Smooth muscle cell (in vitro differentiated cells): ENCODE results near the gene FSTL3. TPM values are rescaled to one million over a fixed set of nuclear protein-coding genes. Genes with fewer than 3 reads are reported as not detected.

Experiments
- DNase-seq: peaks from one replicate; lab custom pipeline; 2025; ENCODE audit not compliant: unreplicated experiment; lab: John Stamatoyannopoulos, UW
- H2AFZ ChIP-seq: fragments of 200-600 bp; sonication (generic); 2 replicates; pipeline ENCODE4 v1.6.0; 2016; ENCODE audit warnings: antibody characterized with exemption, low read depth, mild to moderate bottlenecking
- H3F3A ChIP-seq: fragments of 200-600 bp; sonication (generic); 2 replicates; pipeline ENCODE4 v1.6.0; 2017; ENCODE audit warnings: antibody characterized with exemption, low read depth
- H3K27ac ChIP-seq: fragments of 200-600 bp; sonication (generic); 2 replicates; pipeline ENCODE4 v1.5.1; 2016; ENCODE audit warnings: low read depth, mild to moderate bottlenecking
- H3K27me3 ChIP-seq: fragments of 200-600 bp; sonication (generic); 2 replicates; pipeline ENCODE4 v1.6.1; 2016; ENCODE audit warnings: low read depth, mild to moderate bottlenecking
- H3K36me3 ChIP-seq: fragments of 200-600 bp; sonication (generic); 2 replicates; pipeline ENCODE4 v1.5.1; 2016; ENCODE audit warnings: low read depth
- H3K4me1 ChIP-seq: fragments of 200-600 bp; sonication (generic); 2 replicates; pipeline ENCODE4 v1.5.1; 2016; ENCODE audit warnings: low read depth
- H3K4me2 ChIP-seq: fragments of 200-600 bp; sonication (generic); 2 replicates; pipeline ENCODE4 v1.6.0; 2016; ENCODE audit warnings: mild to moderate bottlenecking
- H3K4me3 ChIP-seq: fragments of 200-600 bp; sonication (generic); 2 replicates; pipeline ENCODE4 v1.5.1; 2016; ENCODE audit warnings: mild to moderate bottlenecking
- H3K79me2 ChIP-seq: fragments of 200-600 bp; sonication (generic); 2 replicates; pipeline ENCODE4 v1.6.0; 2016; ENCODE audit warnings: low read depth, mild to moderate bottlenecking
- H3K9ac ChIP-seq: fragments of 200-600 bp; sonication (generic); 2 replicates; pipeline ENCODE4 v1.6.0; 2016; ENCODE audit warnings: low read depth
- H3K9me3 ChIP-seq: fragments of 200-600 bp; sonication (generic); replicated peaks from 2 replicates; pipeline ENCODE4 v1.5.1; 2016; ENCODE audit warnings: low read depth
- H4K20me1 ChIP-seq: fragments of 200-600 bp; sonication (generic); 2 replicates; pipeline ENCODE4 v1.6.0; 2016; ENCODE audit warnings: low read depth
- WGBS: methylation state at CpG from one replicate; pipeline ENCODE4 v1.1.7; 2016; ENCODE audit warnings: low lambda C conversion rate; 5-methylcytosine and 5-hydroxymethylcytosine counted together
- polyA plus RNA-seq: library from polyadenylated mRNA; unstranded; fragments of >200 nt; fragmentation: Nextera tagmentation; extraction: Ambion mirVana; gene quantifications from 2 replicates; pipeline ENCODE4 v1.2.1, GENCODE V29; 2016
- total RNA-seq: library from RNA; depleted of rRNA; stranded (reverse); fragments of >200 nt; gene quantifications from 2 replicates; pipeline ENCODE4 v1.2.3, GENCODE V29; 2014
- TF ChIP-seq, protein P1 (sequence below): fragments of 200-600 bp; sonication (generic); IDR thresholded peaks from 2 replicates; pipeline ENCODE4 v1.5.1; 2017; ENCODE audit warnings: borderline replicate concordance, mild to moderate bottlenecking, antibody characterized with exemption; ENCODE audit not compliant: insufficient read depth, poor library complexity, severe bottlenecking

The FSTL3 gene
- total and polyA plus RNA-seq, 2 experiments from 2014 or later: 132 to 172 TPM

GRCh38 chr19:651991-652390, 24.2 kb upstream of the FSTL3 start:
- Histone ChIP-seq H3K27ac (no peak overlapping the region), H2AFZ (no peak overlapping the region), H3F3A (no peaks in the 10 kb centered on the region), H3K4me2 (no peak overlapping the region), H4K20me1 (peaks cover 87% of the 10 kb centered on the region), H3K79me2 (peaks cover 63% of the 10 kb centered on the region), H3K4me1 (no peaks in the 10 kb centered on the region), H3K9me3 (no peaks in the 10 kb centered on the region), H3K36me3 (no peaks in the 10 kb centered on the region), H3K4me3 (no peak overlapping the region), H3K27me3 (no peaks in the 10 kb centered on the region), H3K9ac (no peak overlapping the region)
- TF ChIP-seq, protein P1, sequence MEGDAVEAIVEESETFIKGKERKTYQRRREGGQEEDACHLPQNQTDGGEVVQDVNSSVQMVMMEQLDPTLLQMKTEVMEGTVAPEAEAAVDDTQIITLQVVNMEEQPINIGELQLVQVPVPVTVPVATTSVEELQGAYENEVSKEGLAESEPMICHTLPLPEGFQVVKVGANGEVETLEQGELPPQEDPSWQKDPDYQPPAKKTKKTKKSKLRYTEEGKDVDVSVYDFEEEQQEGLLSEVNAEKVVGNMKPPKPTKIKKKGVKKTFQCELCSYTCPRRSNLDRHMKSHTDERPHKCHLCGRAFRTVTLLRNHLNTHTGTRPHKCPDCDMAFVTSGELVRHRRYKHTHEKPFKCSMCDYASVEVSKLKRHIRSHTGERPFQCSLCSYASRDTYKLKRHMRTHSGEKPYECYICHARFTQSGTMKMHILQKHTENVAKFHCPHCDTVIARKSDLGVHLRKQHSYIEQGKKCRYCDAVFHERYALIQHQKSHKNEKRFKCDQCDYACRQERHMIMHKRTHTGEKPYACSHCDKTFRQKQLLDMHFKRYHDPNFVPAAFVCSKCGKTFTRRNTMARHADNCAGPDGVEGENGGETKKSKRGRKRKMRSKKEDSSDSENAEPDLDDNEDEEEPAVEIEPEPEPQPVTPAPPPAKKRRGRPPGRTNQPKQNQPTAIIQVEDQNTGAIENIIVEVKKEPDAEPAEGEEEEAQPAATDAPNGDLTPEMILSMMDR: no peak
- 89% methylated on average over 21 of the region's 24 CpGs for WGBS
- DNase-seq: no peak

- Histone ChIP-seq H3K27me3 (no peaks in the 10 kb centered on the region), H3K9me3 (no peaks in the 10 kb centered on the region), H3K4me3 (no peak overlapping the region), H4K20me1 (peaks cover 94% of the 10 kb centered on the region), H2AFZ (no peak overlapping the region), H3K4me2 (no peak overlapping the region), H3K27ac (no peak overlapping the region), H3F3A (no peaks in the 10 kb centered on the region), H3K36me3 (no peaks in the 10 kb centered on the region), H3K79me2 (peaks cover 70% of the 10 kb centered on the region), H3K9ac (no peak overlapping the region), H3K4me1 (no peaks in the 10 kb centered on the region)
- WGBS: 96% methylated on average over 43 of the region's 54 CpGs
- TF ChIP-seq, protein P1: no peak
- DNase-seq: no peak
Observed at GRCh38 chr19:652467-653389, 23.5 kb upstream of the FSTL3 start.

DNA sequence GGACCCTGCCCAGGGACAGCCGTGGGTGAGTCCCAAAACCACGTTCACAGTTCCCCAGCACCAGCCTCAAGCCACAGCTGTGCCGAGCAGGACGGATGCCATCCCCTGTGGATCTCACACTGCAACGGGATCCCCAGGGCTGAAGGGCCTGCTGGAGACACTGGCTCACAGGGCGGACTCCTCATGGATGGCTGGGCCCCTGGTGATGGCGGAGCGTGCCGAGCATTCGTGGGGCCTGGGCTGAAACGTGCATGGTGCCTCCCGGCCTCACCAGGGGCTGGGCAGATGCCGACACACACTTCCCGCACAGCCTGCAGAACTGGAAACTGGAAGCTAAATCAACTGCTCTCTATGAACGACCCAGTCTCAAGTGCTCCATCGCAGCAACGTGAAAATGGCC, 22.8 kb upstream of the FSTL3 start:
- H2AFZ ChIP-seq: no peak overlapping the region
- H3K4me3 ChIP-seq: no peak overlapping the region
- TF ChIP-seq, protein P1: no peak
- H4K20me1 ChIP-seq: peaks cover 100% of the 10 kb centered on the region
- 94% methylated on average over 17 of the region's 17 CpGs for WGBS
- H3F3A ChIP-seq: no peaks in the 10 kb centered on the region
- peaks cover 77% of the 10 kb centered on the region for H3K79me2 ChIP-seq
- no peaks in the 10 kb centered on the region for H3K27me3 ChIP-seq
- DNase-seq: no peak
- no peak overlapping the region for H3K9ac ChIP-seq
- H3K4me1 ChIP-seq: no peaks in the 10 kb centered on the region
- no peaks in the 10 kb centered on the region for H3K9me3 ChIP-seq
- H3K4me2 ChIP-seq: no peak overlapping the region
- no peak overlapping the region for H3K27ac ChIP-seq
- no peaks in the 10 kb centered on the region for H3K36me3 ChIP-seq
